GM21825 (cell line): Measurements from ENCODE around the gene SFTA2.
"Not testable (repeated sequence)": the region's sequence is repeated elsewhere in the genome, so short reads cannot be mapped to it uniquely, and the experiment has no call there.

Experiments
- ATAC-seq: cut with Tn5 transposase; IDR thresholded peaks from one replicate; pipeline ENCODE4 v1.9.1; 2021; ENCODE audit warnings: mild to moderate bottlenecking, moderate library complexity; ENCODE audit not compliant: unreplicated experiment

Gene SFTA2

DNA sequence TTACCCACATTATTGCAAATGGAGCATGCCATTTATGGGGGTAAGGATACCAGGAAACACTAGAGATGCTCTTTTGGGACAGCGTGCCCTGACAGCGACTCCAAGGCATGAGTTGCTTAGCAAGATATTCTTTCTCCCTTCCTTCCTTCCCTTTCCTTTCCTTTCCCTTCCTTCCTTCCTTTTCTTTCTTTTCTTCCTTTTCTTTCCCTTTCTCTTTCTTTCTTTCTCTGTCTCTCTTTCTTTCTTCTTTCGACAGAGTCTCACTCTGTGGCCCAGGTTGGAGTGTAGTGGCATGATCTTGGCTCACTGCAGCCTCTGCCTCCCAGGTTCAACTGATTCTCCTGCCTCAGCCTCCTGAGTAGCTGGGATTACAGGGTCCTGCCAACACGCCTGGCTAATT lies 12.1 kb upstream of the SFTA2 start:
- no peak for ATAC-seq

DNA sequence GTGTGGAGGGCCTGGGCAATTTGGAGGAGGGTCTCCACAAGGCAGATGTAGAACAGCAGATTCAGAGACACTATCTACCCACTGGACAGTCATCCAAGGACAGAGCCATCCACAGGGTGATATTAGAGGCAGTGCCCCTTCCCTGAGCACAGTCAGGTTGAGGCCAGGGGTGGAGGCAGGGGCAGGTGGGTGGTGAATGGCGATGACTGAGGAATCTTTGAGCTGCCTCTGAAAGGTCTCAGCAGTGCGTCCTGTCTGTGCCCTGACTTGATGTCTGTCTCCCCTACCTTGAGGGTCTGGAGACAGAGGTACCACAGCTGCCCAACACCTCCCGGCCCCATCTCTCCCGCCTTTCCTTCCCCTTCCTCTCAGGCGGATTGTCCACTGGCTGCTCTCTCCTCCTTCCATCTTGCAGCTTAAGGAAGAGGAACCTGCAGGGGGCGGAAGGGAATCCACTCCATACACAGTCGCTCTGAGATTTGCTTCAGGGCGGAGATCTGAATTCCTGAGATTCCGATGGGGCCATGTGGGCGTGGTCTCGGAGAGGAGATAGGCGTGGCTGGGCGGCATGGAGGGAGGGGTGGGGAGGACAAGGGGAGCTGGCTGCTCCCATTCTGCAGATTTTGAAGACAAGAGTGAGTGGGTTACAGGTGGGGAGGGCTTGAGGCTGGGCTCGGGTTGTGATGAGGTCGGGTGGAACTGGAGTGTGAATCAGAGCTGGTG lies 10.5 kb upstream of the SFTA2 start:
- ATAC-seq: no peak

DNA sequence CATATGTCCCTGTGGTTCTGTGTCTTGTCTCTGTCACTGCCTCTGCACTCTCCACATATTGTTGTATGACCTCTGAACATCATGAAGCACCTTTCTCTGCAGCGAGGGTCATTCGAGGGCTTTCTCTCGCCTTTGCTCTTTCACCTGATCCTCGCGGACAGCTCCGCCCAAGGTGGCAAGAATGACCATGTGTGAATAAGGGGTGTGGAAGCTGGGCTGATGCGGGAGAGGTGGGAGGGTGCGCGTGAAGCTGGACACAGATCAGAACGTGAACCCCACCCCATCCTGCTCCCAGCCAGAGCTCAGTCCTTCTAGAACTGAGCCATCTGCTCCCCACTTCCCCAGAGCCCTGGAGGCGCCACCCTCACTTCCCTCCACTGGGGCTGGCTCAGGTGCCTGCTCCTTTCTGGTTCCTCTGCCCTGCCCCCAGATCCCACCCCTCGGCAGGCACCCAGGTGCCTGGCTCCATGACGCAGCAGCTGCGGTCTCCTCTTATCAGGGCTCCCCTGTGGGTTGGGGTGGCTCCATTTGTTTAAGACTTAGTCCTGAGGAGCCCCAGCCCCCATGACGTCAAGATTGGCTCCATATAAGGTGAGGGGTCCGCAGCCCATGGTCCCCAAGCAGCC lies 8.5 kb upstream of the SFTA2 start, which contains the start of gene MUCL3:
Gene MUCL3, plus strand, starts transcription at position 613 of the 626 bp plus-strand sequence. CDS start 27 bp downstream, outside the sequence.
- no peak for ATAC-seq

DNA sequence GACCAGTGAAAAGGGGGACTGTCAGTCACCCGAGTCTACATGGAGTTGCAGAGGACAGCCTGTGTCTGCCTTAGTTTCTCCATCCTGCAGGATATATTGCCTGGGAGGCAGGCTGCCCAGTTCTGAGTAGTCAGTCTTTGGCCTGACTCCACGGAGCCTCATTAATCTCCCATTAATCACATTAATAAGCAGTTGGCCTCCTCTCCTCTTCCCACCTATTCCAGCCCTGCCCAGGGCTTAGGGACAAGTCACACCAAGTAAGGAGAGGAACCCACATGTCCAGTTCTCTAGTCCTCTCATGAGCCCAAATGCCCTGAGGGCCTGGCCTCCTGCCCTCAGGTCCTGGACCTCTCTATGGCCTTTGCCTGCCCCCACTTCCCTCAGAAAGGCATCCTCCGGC lies 7.5 kb upstream of the SFTA2 start:
- no peak for ATAC-seq

DNA sequence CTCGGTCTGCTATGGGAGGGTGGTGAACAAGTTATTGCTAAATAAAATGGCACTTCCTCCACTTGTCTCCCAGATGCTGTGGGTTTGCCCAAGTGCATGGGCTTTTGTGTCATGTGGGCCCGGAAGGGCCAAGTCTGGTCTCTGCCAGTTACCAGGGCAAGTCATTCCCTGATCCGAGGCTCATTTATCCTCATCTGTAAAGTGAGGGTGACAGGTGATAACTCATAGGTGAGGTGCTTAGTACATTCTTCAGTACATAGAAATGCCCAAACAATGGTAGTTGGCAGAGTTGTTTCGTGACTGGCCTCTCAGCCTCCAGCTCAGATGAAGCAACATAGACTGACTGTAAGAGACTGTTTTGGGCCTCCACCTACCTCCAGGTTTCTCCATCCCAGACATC lies 6.8 kb upstream of the SFTA2 start:
- ATAC-seq: no peak

DNA sequence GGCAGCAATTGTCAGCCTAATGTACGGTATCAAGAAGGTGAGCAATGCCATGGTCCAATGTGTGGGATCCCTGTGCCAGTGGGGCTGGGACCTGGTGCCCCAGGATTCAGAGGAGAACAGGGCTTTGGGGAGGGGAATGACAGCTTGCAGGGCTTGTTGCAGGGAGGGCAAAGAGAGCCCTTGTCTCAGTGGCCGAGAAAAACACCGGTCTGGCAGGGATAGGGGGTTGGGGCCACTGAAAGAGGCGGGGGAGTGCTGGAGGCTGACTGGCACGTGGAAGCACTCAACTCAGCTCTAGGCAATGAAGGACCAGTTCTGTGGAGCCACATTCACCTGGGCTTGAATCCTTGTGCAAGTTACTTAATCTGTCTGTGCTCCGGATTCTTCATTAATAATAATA lies 5.3 kb upstream of the SFTA2 start:
- ATAC-seq: no peak

DNA sequence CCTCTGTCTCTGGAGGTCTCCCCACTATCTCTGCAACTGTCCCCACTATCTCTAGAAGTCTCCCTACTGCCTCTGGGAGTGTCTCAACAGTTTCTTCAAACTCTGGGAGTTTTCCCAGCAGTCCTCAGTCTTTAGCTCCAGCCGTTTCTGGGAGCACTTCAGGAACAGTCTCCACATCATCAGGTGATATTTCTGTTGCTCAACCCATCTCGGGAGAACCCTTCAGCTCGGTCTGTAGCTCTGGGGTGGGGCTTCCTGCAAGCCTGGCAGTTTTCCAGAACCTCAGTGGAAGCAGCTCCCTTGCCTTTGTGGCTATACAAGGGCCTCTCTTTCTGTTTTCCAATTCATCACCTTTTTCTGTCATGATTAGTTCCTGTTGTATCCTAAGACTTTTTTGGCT lies 3.0 kb upstream of the SFTA2 start:
- ATAC-seq: no peak

DNA sequence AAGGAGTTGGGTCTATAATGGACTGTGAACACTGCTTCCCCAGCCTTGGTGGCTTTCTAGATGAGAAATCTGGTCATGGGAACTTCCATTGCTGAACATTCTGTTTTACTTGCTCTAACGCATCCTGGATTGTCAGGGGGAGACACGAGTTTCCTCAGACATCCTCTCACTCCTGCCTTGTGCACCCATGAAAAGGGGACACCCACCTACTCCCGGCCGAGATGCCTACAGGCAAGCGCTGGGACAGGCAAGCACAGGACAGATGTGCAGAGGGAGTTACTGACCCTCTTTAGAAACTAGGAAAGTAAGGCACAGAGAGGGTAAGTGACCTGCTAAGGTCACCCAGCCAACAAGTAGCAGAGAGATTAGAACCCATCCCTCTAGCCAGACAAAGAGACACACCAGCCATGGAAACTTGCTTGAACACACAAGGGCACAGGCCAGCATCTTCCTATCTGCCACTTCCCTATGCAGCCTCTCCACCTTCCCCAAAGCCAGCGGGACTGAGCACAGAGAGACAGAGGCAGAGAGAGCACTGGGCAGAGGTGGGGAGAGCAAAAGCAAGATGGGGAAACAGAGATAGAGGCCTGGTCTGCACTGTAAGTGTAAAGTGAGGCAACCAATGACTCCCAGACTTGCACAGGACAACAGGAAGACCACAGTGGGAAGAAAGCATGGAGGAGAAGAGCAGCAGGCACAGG lies 845 bp upstream of the SFTA2 start:
- no peak for ATAC-seq

DNA sequence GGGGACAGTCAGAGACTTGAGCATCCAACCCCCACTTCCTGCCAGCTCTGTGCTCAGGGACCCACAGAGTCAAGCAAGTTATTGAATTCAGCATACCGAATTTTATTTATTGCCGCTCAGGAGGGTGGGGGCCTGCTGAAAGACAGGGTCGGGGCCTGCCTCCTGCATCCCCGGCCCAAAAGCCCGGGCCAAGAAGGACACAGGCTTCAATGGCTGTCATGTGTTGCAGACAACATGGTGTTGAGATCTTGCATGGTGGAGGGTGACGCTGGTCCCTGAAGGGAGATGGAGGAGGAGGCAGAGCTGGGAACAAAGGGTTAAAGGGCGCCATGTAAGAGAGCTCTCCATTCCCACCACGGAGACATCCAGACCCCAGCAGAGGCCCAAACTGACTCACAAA lies 698 bp downstream of the SFTA2 start:
- no peak for ATAC-seq

DNA sequence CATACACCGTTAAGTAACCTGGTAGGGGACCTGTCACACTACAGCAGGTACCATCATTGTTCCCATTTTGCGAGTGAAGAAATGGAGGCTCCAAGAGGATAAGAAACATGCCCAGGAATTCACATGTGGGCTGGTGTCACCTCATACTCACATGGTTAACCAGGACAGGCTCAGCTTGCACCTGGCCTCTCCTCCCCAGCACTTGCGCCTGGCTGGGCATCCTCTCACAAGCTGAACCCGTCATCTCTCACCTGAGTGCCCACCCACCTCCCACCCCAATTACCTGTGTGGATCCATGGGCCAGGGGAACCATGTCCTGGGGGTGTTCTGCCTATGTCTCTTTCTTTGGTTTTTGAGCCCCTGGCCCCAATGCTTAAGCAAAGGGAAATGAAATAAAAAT lies 1.5 kb downstream of the SFTA2 start:
- no peak for ATAC-seq

DNA sequence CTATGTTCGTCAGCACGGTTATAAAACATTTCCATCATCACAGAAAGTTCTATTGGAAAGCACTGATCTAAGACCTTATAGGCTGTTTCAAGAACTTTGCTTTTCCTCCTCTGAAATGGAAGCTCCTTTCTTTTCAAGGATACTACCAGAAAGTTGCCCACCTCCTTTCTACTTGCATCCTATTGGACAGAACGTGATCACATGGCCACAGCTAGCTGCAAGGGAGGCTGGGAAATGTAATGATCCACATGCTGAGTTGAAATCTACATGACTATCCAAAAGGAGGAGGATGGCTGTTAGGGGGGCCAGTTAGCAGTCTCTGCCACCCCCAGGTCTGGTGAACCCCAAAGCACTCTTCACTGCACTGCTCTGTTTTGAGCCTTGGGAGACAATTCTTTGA lies 3.3 kb downstream of the SFTA2 start:
- no peak for ATAC-seq

DNA sequence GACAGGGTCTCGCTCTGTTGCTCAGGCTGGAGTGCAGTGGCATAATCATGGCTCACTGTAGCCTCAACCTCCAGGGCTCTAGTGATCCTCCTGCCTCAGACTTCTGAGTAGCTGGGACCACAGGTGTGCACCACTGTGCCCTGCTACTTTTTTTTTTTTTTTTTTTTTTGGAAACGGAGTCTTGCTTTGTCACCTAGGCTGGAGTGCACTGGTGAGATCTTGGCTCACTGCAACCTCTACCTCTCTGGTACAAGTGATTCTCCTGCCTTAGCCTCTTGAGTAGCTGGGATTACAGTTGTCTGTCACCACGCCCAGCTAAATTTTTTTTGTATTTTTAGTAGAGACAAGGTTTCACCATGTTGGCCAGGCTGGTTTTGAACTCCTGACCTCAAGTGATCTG lies 4.9 kb downstream of the SFTA2 start:
- ATAC-seq: not testable (repeated sequence)

DNA sequence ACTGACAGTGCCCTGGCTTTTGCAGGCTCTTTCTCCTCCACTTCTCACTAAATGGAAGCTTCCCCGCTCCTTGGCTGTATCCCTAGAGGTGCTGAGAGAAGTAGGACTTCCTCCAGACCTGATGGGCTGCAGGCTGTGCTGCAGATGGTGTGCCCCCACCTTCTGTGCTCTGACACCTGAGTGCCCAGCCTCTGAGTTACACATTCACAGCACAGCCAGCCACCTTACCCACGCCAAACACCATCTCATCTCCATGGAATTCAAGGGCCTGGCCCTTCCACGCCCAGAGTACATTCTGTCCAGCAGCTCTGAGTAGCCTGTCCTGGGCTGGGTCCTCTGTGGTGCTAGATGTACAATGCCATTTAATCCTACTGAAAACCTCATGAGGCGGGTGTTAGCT lies 5.3 kb downstream of the SFTA2 start:
- ATAC-seq: no peak

DNA sequence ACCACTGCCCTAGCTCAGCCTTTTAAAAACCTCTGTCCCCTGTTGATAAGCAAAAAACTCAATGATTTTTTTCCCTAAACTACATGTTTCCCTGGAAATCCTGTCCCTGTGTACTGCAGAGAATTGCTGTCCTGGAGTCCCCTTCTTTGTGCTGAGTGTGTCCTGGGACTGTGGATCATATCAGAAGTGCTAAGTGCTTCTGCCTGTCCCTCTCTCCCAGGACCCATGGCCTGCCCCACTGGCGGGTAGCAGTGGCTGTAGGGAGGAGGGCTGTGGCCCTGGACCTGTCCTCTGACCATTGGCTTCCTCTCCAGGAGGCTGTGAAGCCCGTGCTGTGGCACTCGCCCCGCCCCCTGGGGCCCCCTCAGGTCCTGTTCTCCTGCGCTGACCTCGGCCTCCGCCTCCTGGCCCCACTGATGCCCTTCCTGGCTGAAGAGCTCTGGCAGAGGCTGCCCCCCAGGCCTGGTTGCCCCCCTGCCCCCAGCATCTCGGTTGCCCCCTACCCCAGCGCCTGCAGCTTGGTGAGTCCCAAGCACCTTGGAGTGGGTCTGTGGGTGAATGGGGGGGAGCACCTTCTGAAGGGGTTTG lies 7.8 kb downstream of the SFTA2 start:
- not testable (repeated sequence) for ATAC-seq

DNA sequence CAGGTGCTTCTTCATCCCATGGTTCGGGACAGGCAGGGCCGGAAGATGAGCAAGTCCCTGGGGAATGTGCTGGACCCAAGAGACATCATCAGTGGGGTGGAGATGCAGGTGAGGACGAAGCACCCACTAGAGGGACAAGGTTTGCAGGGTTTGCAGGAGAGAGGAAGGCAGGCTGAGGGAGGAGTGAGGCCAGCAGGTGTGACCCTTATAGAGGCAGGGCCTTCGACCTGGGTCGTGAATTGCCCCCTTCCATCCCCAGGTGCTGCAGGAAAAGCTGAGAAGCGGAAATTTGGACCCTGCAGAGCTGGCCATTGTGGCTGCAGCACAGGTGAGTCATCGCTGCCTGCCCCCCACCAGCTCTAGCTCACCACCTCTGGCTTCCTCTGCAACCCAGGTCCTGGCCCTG lies 9.5 kb downstream of the SFTA2 start:
- ATAC-seq: no peak

DNA sequence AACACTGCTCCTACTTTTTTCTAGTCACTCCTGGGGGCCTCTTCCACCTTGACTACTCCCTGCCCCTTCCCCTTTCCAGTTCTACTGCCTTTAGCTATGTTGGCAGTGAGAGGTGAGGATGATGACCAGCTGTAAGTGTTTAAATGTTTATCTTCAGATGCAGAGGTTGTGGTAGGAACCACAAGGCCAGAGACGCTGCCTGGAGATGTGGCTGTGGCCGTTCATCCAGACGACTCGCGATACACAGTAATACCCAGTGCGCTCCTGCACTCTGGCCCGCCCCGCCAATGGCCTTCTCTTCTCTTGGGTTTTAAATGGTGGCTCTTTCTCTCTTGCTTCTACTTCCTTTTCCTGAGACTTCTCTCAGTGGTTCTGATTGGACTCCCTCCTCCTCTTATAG lies 13.3 kb downstream of the SFTA2 start:
- no peak for ATAC-seq

DNA sequence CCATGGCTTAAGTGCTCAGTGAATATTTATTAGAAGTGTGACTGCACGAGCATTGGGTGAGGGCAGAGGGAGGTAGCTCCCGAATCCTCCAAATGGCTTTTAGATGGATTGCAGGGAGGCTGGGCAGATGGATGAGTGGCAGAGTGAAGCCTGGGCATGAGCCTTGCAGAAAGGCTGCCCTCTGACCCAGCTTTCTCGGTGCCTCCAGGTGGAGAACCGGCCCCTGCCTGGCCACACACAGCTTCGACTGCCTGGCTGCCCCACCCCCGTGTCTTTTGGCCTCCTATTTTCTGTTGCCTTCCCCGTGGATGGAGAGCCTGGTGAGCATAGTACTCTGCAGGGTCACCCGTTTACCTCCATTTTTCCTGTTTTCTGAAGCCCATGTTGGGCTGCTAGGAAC lies 14.5 kb downstream of the SFTA2 start:
- ATAC-seq: no peak

DNA sequence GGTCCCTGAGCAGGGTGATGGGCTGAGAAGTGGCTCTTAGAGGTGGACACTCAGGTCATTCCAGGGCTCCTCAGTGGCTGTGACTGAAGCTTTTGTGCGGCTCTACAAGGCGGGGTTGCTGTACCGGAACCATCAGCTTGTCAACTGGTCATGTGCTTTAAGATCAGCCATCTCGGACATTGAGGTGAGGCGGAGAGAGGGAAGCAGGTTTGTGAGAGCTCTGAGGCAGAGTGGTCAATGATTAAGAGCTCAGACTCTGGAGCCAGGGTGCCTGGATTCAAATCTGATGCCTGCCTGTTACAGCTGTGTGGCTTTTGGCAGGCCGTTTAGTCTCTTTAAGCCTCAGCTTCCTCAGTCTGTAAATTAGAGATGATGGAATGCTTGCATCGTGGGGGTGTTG lies 14.9 kb downstream of the SFTA2 start:
- ATAC-seq: no peak

DNA sequence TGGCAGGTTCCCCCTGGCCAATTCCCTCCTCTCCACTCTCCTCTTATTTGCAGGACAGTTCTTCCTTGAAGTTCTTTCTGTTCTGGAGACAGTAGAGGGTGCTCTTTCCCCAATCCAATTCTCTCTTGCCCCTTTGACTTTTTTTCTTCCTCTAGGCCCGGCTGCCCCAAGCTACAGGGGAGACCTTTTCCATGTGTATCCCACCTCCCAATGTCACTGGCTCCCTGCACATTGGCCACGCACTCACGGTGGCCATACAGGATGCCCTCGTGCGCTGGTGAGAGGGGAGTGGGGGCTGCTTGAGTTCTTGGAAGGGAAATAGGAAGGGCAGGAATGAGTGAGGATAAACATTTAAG lies 16.4 kb downstream of the SFTA2 start:
- ATAC-seq: no peak

DNA sequence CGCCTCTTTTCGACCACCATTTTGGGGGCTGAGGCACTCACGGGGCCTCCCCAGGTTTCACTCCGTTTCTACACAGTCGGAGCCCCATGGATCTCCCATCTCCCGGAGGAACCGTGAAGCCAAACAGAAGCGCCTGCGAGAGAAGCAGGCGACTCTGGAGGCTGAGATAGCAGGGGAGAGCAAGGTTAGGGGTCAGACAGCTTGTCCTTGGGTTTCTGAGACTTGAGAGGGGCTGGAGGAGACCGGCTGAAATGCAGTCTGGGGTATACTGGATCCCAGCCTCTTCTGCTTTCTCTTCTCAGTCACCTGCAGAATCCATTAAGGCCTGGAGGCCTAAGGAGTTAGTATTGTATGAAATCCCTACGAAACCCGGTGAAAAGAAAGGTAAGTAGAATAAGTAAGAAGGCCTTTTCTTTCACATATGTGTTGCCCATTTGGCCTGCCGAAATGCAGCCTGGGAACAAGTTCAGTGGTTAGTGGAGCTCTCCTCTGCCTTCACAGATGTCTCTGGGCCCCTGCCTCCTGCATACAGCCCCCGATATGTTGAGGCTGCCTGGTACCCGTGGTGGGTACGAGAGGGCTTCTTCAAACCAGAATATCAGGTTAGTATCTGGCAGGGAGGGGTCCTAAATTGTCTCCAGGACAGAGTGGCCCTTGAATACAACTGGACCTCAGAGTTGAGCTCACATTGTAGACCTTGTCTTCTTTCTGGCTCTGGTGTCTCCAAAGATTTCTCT lies 16.9 kb downstream of the SFTA2 start:
- no peak for ATAC-seq
